ENCODE data around the gene EIF4E3.

Gene EIF4E3

GRCh38 chr3:71725271-71725991 is at the start of gene EIF4E3:
TSS of gene EIF4E3 (minus strand) at chr3:71725402. CDS start at chr3:71725367, 35 bp downstream.
- Histone ChIP-seq H3K27me3 (peaks cover 48 to 57% (median 51%) of the 10 kb centered on the region in 11 experiments), H3K27ac (peak within 1 kb of the TSS; percentile 42 to 74 (median 58); a peak in 19 of 22 replicates), H3K4me3 (peak within 1 kb of the TSS; percentile 70 to 96 (median 84)), H3K36me3 (no peaks in the 10 kb centered on the region), H4K20me1 (peaks cover 0 to 11% (median 0%) of the 10 kb centered on the region in 11 experiments; a peak in 5 of 22 replicates), H3K9ac (peak within 1 kb of the TSS; percentile 67 to 84 (median 79)), H3K9me3 (replicated peaks in 1 of 11) (no peaks in the 10 kb centered on the region), H3K4me1 (peaks cover 21 to 46% (median 37%) of the 10 kb centered on the region in 10 experiments), H3K4me2 (peak within 1 kb of the TSS; percentile 91 to 100 (median 99))
- no peak for TF ChIP-seq Cebpa-rat (IDR thresholded peaks at IDR 0.05)

- no peaks in the 10 kb centered on the region for H3K27me3 ChIP-seq
- no peak overlapping the region for H3K4me3 ChIP-seq
- H3K36me3 ChIP-seq: no peaks in the 10 kb centered on the region
- TF ChIP-seq Cebpa-rat (IDR thresholded peaks at IDR 0.05): no peak
- H4K20me1 ChIP-seq: no peaks in the 10 kb centered on the region
- H3K4me1 ChIP-seq: peaks cover 0 to 18% (median 13%) of the 10 kb centered on the region in 10 experiments; a peak in 15 of 20 replicates
- no peak overlapping the region for H3K9ac ChIP-seq
- no peak overlapping the region for H3K4me2 ChIP-seq
- H3K9me3 ChIP-seq (replicated peaks in 1 of 11): no peaks in the 10 kb centered on the region
- H3K27ac ChIP-seq: no peak overlapping the region
Observed at GRCh38 chr3:71771884-71772283, 46.7 kb upstream of the EIF4E3 start.

- Histone ChIP-seq H3K4me1 (peaks cover 0 to 18% (median 13%) of the 10 kb centered on the region in 10 experiments; a peak in 15 of 20 replicates), H3K27ac (no peak overlapping the region), H3K36me3 (no peaks in the 10 kb centered on the region), H3K4me3 (no peak overlapping the region), H3K4me2 (no peak overlapping the region), H4K20me1 (no peaks in the 10 kb centered on the region), H3K9me3 (replicated peaks in 1 of 11) (no peaks in the 10 kb centered on the region), H3K9ac (no peak overlapping the region), H3K27me3 (no peaks in the 10 kb centered on the region)
- no peak for TF ChIP-seq Cebpa-rat (IDR thresholded peaks at IDR 0.05)
Observed at GRCh38 chr3:71771126-71771525, 45.9 kb upstream of the EIF4E3 start.

GRCh38 chr3:71763426-71763825 is 38.2 kb upstream of the EIF4E3 start:
- Histone ChIP-seq H3K4me2 (no peak overlapping the region), H3K36me3 (no peaks in the 10 kb centered on the region), H3K4me3 (no peak overlapping the region), H3K27ac (no peak overlapping the region), H3K4me1 (no peaks in the 10 kb centered on the region), H3K9ac (no peak overlapping the region), H4K20me1 (no peaks in the 10 kb centered on the region), H3K9me3 (replicated peaks in 1 of 11) (peaks cover 0 to 8% (median 0%) of the 10 kb centered on the region in 11 experiments; a peak in 5 of 22 replicates), H3K27me3 (no peaks in the 10 kb centered on the region)
- TF ChIP-seq Cebpa-rat (IDR thresholded peaks at IDR 0.05): no peak

- Histone ChIP-seq H3K27me3 (peaks cover 15 to 28% (median 25%) of the 10 kb centered on the region in 11 experiments), H3K4me2 (no peak overlapping the region), H3K4me3 (no peak overlapping the region), H3K9ac (no peak overlapping the region), H3K4me1 (no peaks in the 10 kb centered on the region), H4K20me1 (no peaks in the 10 kb centered on the region), H3K27ac (no peak overlapping the region), H3K9me3 (replicated peaks in 1 of 11) (peaks cover 0 to 7% (median 3%) of the 10 kb centered on the region in 11 experiments; a peak in 11 of 22 replicates), H3K36me3 (no peaks in the 10 kb centered on the region)
- no peak for TF ChIP-seq Cebpa-rat (IDR thresholded peaks at IDR 0.05)
Observed at GRCh38 chr3:71760140-71760539, 34.9 kb upstream of the EIF4E3 start.

GRCh38 chr3:71759401-71759800 is 34.2 kb upstream of the EIF4E3 start:
- TF ChIP-seq Cebpa-rat (IDR thresholded peaks at IDR 0.05): no peak
- Histone ChIP-seq H3K4me2 (no peak overlapping the region), H3K4me1 (no peaks in the 10 kb centered on the region), H3K9me3 (replicated peaks in 1 of 11) (peaks cover 5 to 11% (median 8%) of the 10 kb centered on the region in 11 experiments), H3K27ac (no peak overlapping the region), H3K9ac (no peak overlapping the region), H3K36me3 (no peaks in the 10 kb centered on the region), H4K20me1 (peaks cover 0 to 4% (median 0%) of the 10 kb centered on the region in 11 experiments; a peak in 3 of 22 replicates), H3K27me3 (peaks cover 22 to 36% (median 32%) of the 10 kb centered on the region in 11 experiments), H3K4me3 (no peak overlapping the region)

GRCh38 chr3:71758091-71758490 is 32.9 kb upstream of the EIF4E3 start:
- H3K27ac ChIP-seq: no peak overlapping the region
- TF ChIP-seq Cebpa-rat (IDR thresholded peaks at IDR 0.05): no peak
- peaks cover 0 to 7% (median 0%) of the 10 kb centered on the region in 10 experiments; a peak in 2 of 20 replicates for H3K4me1 ChIP-seq
- peaks cover 15 to 23% (median 21%) of the 10 kb centered on the region in 11 experiments for H3K9me3 ChIP-seq (replicated peaks in 1 of 11)
- H3K4me3 ChIP-seq: no peak overlapping the region
- H3K27me3 ChIP-seq: peaks cover 35 to 49% (median 45%) of the 10 kb centered on the region in 11 experiments
- H3K9ac ChIP-seq: no peak overlapping the region
- no peaks in the 10 kb centered on the region for H3K36me3 ChIP-seq
- no peak overlapping the region for H3K4me2 ChIP-seq
- H4K20me1 ChIP-seq: peaks cover 0 to 4% (median 0%) of the 10 kb centered on the region in 11 experiments; a peak in 3 of 22 replicates

- peak overlapping the region in 5 of 11 experiments; percentile 77 to 84 (median 82); a peak in 6 of 22 replicates for H3K4me2 ChIP-seq
- no peaks in the 10 kb centered on the region for H3K36me3 ChIP-seq
- H4K20me1 ChIP-seq: peaks cover 0 to 4% (median 0%) of the 10 kb centered on the region in 11 experiments; a peak in 3 of 22 replicates
- H3K27ac ChIP-seq: no peak overlapping the region
- H3K27me3 ChIP-seq: peaks cover 53 to 70% (median 67%) of the 10 kb centered on the region in 11 experiments
- no peak for TF ChIP-seq Cebpa-rat (IDR thresholded peaks at IDR 0.05)
- peak overlapping the region in 9 of 10 experiments; percentile 42 to 69 (median 58); a peak in 12 of 20 replicates for H3K4me3 ChIP-seq
- H3K4me1 ChIP-seq: peaks cover 0 to 7% (median 0%) of the 10 kb centered on the region in 10 experiments; a peak in 2 of 20 replicates
- no peak overlapping the region for H3K9ac ChIP-seq
- H3K9me3 ChIP-seq (replicated peaks in 1 of 11): peaks cover 27 to 42% (median 34%) of the 10 kb centered on the region in 11 experiments
Observed at GRCh38 chr3:71754610-71755253, 29.5 kb upstream of the EIF4E3 start.
